GM21526 (cell line): ENCODE data around the gene C12orf57.
A peak's percentile ranks its signal among the peaks of the same experiment; 100 is the strongest.

Experiments used
- ATAC-seq: cut with Tn5 transposase; IDR thresholded peaks from one replicate; pipeline ENCODE4 v1.9.1; 2021; ENCODE audit warnings: moderate library complexity; ENCODE audit not compliant: unreplicated experiment, low FRiP score

Gene C12orf57

GRCh38 chr12:6962285-6963015 lies 18.6 kb downstream of the C12orf57 start:
- ATAC-seq: no peak

- no peak for ATAC-seq
Observed at GRCh38 chr12:6963016-6963731, 19.4 kb downstream of the C12orf57 start.

GRCh38 chr12:6963791-6964413 lies 20.1 kb downstream of the C12orf57 start:
- no peak for ATAC-seq

- no peak for ATAC-seq
Observed at GRCh38 chr12:6964605-6965025, 20.8 kb downstream of the C12orf57 start.

GRCh38 chr12:6965026-6965661 lies 21.3 kb downstream of the C12orf57 start:
- ATAC-seq: peak; percentile 31

- no peak for ATAC-seq
Observed at GRCh38 chr12:6965714-6966113, 21.9 kb downstream of the C12orf57 start.

GRCh38 chr12:6966351-6966750 lies 22.5 kb downstream of the C12orf57 start:
- ATAC-seq: no peak

- no peak for ATAC-seq
Observed at GRCh38 chr12:6967651-6968100, 23.9 kb downstream of the C12orf57 start.

- ATAC-seq: no peak
Observed at GRCh38 chr12:6968426-6968825, 24.6 kb downstream of the C12orf57 start.

- peak; percentile 26 for ATAC-seq
Observed at GRCh38 chr12:6970096-6970527, 26.3 kb downstream of the C12orf57 start.

- ATAC-seq: no peak
Observed at GRCh38 chr12:6974180-6974579, 30.4 kb downstream of the C12orf57 start.

GRCh38 chr12:6975297-6976032 lies 31.6 kb downstream of the C12orf57 start:
- no peak for ATAC-seq

- no peak for ATAC-seq
Observed at GRCh38 chr12:6977653-6978052, 33.8 kb downstream of the C12orf57 start.

- no peak for ATAC-seq
Observed at GRCh38 chr12:6978188-6978587, 34.4 kb downstream of the C12orf57 start.

- ATAC-seq: no peak
Observed at GRCh38 chr12:6978611-6979011, 34.8 kb downstream of the C12orf57 start.

GRCh38 chr12:6979021-6979420 lies 35.2 kb downstream of the C12orf57 start:
- ATAC-seq: no peak

GRCh38 chr12:6979453-6979852 lies 35.6 kb downstream of the C12orf57 start:
- no peak for ATAC-seq

- no peak for ATAC-seq
Observed at GRCh38 chr12:6980075-6980474, 36.3 kb downstream of the C12orf57 start.

- ATAC-seq: no peak
Observed at GRCh38 chr12:6980740-6981139, 36.9 kb downstream of the C12orf57 start.
